OCI-M1 (cell line): Measurements from ENCODE around the gene ZNF692.

Experiments used
- DNase-seq: peaks from one replicate; lab custom pipeline; 2025; lab: John Stamatoyannopoulos, UW

The ZNF692 gene

GRCh38 chr1:248824301-248824700, 34.6 kb downstream of the ZNF692 start:
- DNase-seq = no peak

GRCh38 chr1:248823517-248824001, 35.3 kb downstream of the ZNF692 start:
- DNase-seq = no peak

- DNase-seq = no peak
These were observed 36.5 kb downstream of the ZNF692 start for GRCh38 chr1:248822148-248823032.

GRCh38 chr1:248821641-248822040, 37.2 kb downstream of the ZNF692 start:
- no peak for DNase-seq

- no peak for DNase-seq
These were observed 37.8 kb downstream of the ZNF692 start for GRCh38 chr1:248821101-248821500.

- DNase-seq = no peak
These were observed 38.8 kb downstream of the ZNF692 start for GRCh38 chr1:248820041-248820585.

GRCh38 chr1:248818505-248819374, 40.1 kb downstream of the ZNF692 start:
- DNase-seq = no peak

- DNase-seq = peak; percentile 44
These were observed 41.8 kb downstream of the ZNF692 start for GRCh38 chr1:248817065-248817464.

GRCh38 chr1:248816042-248816851, 42.6 kb downstream of the ZNF692 start:
- DNase-seq = no peak

DNA sequence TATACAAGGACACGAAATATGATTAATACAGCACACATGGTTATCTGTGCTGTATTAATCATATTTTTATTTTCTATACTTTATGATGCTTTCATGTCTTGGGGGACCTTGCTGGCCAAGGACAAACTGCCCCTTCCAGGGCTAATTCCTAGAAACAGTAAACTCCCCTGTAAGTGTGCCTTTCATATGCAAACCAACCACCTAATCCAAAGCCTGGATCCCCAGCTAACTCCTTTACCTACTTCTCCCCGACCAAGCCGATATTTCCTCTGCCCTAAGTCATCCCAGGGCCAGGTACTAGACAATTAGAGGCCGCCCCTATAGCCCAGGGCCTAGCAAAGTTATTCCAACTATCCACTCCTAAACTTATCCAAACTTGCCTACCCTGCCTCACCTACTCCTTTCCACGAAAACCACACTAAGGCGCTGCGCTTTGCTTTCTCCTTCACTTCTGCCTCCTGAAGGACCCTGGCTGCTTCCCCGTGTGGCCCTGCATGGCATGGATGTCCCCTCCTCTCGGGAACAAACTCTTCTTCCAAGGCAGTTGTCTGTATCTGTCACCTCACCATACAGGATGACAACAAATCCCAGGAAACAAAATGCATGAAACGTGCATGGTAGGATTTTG, 43.4 kb downstream of the ZNF692 start:
- no peak for DNase-seq

- no peak for DNase-seq
These were observed 44.5 kb downstream of the ZNF692 start for GRCh38 chr1:248814351-248814750.

DNA sequence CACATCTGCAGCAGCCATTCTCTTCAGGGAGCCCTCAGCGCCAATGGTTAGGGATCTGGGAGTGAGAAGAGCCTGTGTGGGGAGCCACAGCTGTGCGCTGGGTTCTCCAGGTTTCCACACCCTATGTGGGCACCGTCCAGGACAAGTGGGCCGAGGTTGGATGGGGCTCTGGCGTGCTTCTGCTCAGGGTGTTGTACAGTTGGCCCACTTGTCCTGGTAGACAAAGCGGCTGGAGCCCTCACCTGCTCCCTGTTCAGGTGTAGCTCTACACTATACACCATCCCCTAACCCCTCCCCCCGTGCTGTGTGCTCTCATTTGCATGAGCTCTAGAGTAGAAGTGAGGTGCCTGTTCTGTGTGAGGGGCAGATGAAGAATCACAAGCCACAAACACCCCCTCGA, 45.3 kb downstream of the ZNF692 start:
- no peak for DNase-seq

- DNase-seq = no peak
These were observed 46.0 kb downstream of the ZNF692 start for GRCh38 chr1:248812736-248813425.

DNA sequence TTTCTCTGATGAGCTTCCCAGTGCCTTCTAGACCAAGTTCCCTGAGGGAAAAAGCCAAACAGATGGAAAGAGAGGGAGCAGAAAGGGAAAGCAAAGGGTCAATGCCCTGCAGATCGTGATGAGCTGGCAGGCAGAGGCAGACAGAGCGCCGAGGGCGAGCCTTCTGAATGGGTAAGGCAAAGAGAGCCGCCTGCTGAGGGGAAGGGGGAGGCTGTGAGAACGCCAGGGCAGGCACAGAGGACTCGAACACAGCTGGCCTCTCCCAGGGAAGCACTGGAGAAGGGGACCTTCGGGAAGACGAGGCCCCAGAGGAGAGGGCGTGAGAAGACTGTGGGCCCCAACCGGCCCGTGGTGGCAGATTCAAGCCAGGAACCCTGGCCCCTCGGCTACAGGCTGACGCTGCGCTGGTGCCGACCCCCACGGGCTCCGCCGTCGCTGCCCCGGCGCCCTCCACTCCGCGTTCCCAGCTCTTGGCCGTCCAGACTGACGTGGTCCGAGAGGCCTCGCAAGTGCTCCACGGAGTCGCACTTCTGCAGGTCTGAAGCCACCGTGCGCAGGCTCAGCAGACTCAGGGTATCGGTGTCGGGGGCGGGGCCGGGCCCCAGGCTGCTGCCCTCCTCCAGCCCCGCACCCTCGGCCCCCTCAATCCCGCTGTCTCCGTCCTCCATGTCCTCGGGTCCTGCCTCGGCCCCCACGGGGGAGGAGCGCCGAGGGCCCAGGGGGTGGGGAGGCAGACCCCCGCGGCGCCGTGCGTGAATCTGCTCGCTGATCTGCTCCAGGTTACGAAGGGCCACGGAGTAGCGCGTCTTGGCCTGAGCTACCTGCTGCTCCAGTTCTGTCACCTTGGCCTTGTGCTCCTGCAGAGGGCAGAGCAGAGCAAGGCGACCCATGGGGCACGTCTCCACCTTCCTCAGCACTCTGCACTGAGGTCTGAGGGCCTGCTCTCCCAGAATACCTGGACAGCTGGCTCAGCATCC, 47.1 kb downstream of the ZNF692 start:
- no peak for DNase-seq

GRCh38 chr1:248810727-248811513, 48.0 kb downstream of the ZNF692 start:
- no peak for DNase-seq

DNA sequence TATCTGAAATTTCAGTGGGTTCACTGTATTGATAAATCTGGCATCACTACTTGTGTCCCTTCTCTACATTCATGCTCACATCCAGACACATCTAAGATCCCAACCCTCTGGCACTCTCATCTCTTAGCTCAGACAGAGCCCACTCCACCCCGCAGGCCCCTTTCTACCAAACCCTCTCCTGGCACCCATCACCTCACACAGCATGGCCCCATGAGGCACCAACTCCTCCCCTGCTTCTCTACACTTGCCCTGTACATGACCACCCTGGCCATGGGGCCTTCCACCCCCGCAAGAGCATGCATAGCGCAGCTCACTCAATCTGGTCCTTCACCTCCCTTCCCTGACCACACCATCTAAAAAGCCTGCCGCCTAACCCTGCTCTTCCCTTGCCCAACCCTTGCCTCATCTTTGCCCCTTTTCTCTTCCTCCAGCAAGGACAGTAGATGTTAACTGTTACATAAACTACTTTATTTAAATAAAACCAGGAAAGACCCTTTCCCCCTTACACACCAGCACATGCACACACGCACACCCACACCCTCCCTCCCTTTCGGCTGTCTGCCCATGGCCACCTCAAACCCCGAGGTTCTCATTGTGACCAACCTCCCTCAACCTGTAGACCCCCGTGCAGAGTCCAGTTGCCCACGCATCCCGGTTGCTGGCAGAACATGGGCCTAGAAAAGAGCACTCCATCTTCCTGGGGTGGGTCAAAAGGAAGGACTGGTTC, 48.7 kb downstream of the ZNF692 start:
- DNase-seq = no peak

DNA sequence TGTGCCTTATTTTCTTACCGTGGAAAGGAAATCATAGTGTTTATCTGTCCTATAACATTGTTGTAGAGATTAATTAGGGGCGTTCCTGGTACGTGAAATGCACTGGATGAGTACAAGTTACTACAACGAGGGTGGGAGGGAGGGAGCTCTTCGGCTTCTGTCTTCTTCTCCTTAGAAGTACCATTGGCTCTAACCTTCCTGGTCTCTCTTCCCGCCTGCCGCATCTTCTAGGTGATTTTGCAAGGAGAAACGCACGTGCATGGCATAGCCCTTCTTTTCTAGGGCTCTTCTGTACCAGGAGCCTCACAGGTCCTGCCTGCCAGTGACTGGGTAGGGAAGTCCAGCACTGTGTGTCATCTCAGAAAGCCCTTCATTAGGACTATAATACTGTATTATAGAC, 50.0 kb downstream of the ZNF692 start:
- DNase-seq = no peak
